Activated gamma-delta T cell (primary cell): Measurements from ENCODE around the gene B4GAT1.
"Not testable (repeated sequence)": the region's sequence is repeated elsewhere in the genome, so short reads cannot be mapped to it uniquely, and the experiment has no call there.

Experiments used
- DNase-seq: peaks from one replicate; lab custom pipeline; 2025; lab: John Stamatoyannopoulos, UW
- total RNA-seq, 2 donors: gene quantifications; one replicate each; lab custom pipeline; 2026; lab: John Stamatoyannopoulos, UW

B4GAT1 gene
- total RNA-seq = 8.3 to 11.2 reads per million in 2 donors

- peak; percentile 55 for DNase-seq
Observed at GRCh38 chr11:66347425-66348276, at the start of gene B4GAT1. B4GAT1 (minus strand) TSS chr11:66347629; CDS start chr11:66347545, 84 bp downstream.

GRCh38 chr11:66393954-66394353, 46.5 kb upstream of the B4GAT1 start:
- no peak for DNase-seq

GRCh38 chr11:66391322-66391721, 43.9 kb upstream of the B4GAT1 start:
- no peak for DNase-seq

- no peak for DNase-seq
Observed at GRCh38 chr11:66388780-66389386, 41.5 kb upstream of the B4GAT1 start.

- no peak for DNase-seq
Observed at GRCh38 chr11:66386171-66387069, 39.0 kb upstream of the B4GAT1 start.

- not testable (repeated sequence) for DNase-seq
Observed at GRCh38 chr11:66384316-66384715, 36.9 kb upstream of the B4GAT1 start.

- not testable (repeated sequence) for DNase-seq
Observed at GRCh38 chr11:66380264-66380663, 32.8 kb upstream of the B4GAT1 start.

- DNase-seq = not testable (repeated sequence)
Observed at GRCh38 chr11:66373690-66374287, 26.4 kb upstream of the B4GAT1 start.

GRCh38 chr11:66373265-66373664, 25.8 kb upstream of the B4GAT1 start:
- no peak for DNase-seq

GRCh38 chr11:66371627-66372415, 24.4 kb upstream of the B4GAT1 start, which contains the start of gene SLC29A2:
SLC29A2 (minus strand) TSS chr11:66371760; CDS start chr11:66371591, 169 bp downstream.
- DNase-seq = peak; percentile 63

- no peak for DNase-seq
Observed at GRCh38 chr11:66369073-66369894, 21.9 kb upstream of the B4GAT1 start.

GRCh38 chr11:66368484-66368883, 21.1 kb upstream of the B4GAT1 start:
- DNase-seq = no peak

- DNase-seq = no peak
Observed at GRCh38 chr11:66367561-66368312, 20.3 kb upstream of the B4GAT1 start.

- DNase-seq = no peak
Observed at GRCh38 chr11:66366844-66367477, 19.5 kb upstream of the B4GAT1 start.

- no peak for DNase-seq
Observed at GRCh38 chr11:66365711-66366619, 18.5 kb upstream of the B4GAT1 start.

GRCh38 chr11:66365166-66365565, 17.7 kb upstream of the B4GAT1 start:
- DNase-seq = no peak

GRCh38 chr11:66363805-66364535, 16.5 kb upstream of the B4GAT1 start:
- no peak for DNase-seq
